Natural killer cell treated with Interleukin-12 subunit alpha and Interleukin-12 subunit beta and Interleukin-15 and Interleukin-18, amount 100 ng/mL, for 72 hours (primary cell): ENCODE results near the gene FAM83F. TPM values are rescaled to one million over a fixed set of nuclear protein-coding genes. Genes with fewer than 3 reads are reported as not detected.

Experiments
- ATAC-seq, 2 donors: fragments of 150-1000 bp; cut with Tn5 transposase in 1 of 2; sonication (Bioruptor Pico), chemical (Tn5 transposase) in 1 of 2; 2 replicates each; pipeline ENCODE4 v1.10.0; 2021
- DNase-seq: peaks from one replicate; pipeline ENCODE4 v3.0.0; 2022; ENCODE audit warnings: low spot score
- H3K27ac Mint-ChIP-seq, 2 donors: 1 replicate in 1 of 2; 2 replicates in 1 of 2; pipeline ENCODE4 v1.8.0; 2022; ENCODE audit warnings: mixed read lengths in 2 of 2, mild to moderate bottlenecking in 1 of 2, moderate library complexity in 1 of 2
- H3K27me3 Mint-ChIP-seq, 2 donors: 1 replicate in 1 of 2; 2 replicates in 1 of 2; pipeline ENCODE4 v1.8.0; 2022; ENCODE audit warnings: mixed read lengths in 2 of 2
- H3K36me3 Mint-ChIP-seq: one replicate; pipeline ENCODE4 v1.8.0; 2022; ENCODE audit warnings: mixed read lengths
- H3K4me1 Mint-ChIP-seq, 2 donors: 1 replicate in 1 of 2; 2 replicates in 1 of 2; pipeline ENCODE4 v1.8.0; 2022; ENCODE audit warnings: low read depth in 2 of 2, mixed read lengths in 2 of 2, mild to moderate bottlenecking in 1 of 2
- H3K4me3 Mint-ChIP-seq: one replicate; pipeline ENCODE4 v1.8.0; 2022; ENCODE audit warnings: mixed read lengths
- H3K9me3 Mint-ChIP-seq: 2 replicates; pipeline ENCODE4 v1.8.0; 2022; ENCODE audit warnings: mixed read lengths
- total RNA-seq, 2 donors: library from RNA; stranded (reverse); gene quantifications; one replicate each; pipeline ENCODE4 v1.2.3, GENCODE V29; 2022

Gene FAM83F
- total RNA-seq, 2 donors from 2014 or later, result 0.39 TPM; not detected in 1

GRCh38 chr22:39958009-39958711 is 36.6 kb upstream of the FAM83F start:
- Mint-ChIP-seq H3K9me3 (no peaks in the 10 kb centered on the region), H3K27me3 (no peaks in the 10 kb centered on the region), H3K36me3 (peaks cover 16% of the 10 kb centered on the region), H3K27ac (peak overlapping the region; percentile 30 to 76), H3K4me1 (peaks cover 67 to 74% of the 10 kb centered on the region in 2 donors), H3K4me3 (no peak overlapping the region)
- ATAC-seq (no peak), DNase-seq (no peak)

- Mint-ChIP-seq H3K4me1 (peaks cover 64 to 72% of the 10 kb centered on the region in 2 donors), H3K4me3 (peak overlapping the region; percentile 10), H3K27ac (peak overlapping the region; percentile 30 to 76), H3K9me3 (no peaks in the 10 kb centered on the region), H3K36me3 (peaks cover 16% of the 10 kb centered on the region), H3K27me3 (no peaks in the 10 kb centered on the region)
- DNase-seq, result no peak
- ATAC-seq, result no peak
These were observed 35.7 kb upstream of the FAM83F start for GRCh38 chr22:39958949-39959639.

- peaks cover 16% of the 10 kb centered on the region for H3K36me3 Mint-ChIP-seq
- H3K4me1 Mint-ChIP-seq, result peaks cover 64 to 72% of the 10 kb centered on the region in 2 donors
- no peaks in the 10 kb centered on the region for H3K9me3 Mint-ChIP-seq
- no peak for DNase-seq
- no peak for ATAC-seq
- peak within 1 kb of the TSS; percentile 71 for H3K4me3 Mint-ChIP-seq
- H3K27me3 Mint-ChIP-seq, result no peaks in the 10 kb centered on the region
- peak within 1 kb of the TSS; percentile 76 to 85 for H3K27ac Mint-ChIP-seq
These were observed 34.9 kb upstream of the FAM83F start, which contains the start of gene TMA7B for GRCh38 chr22:39959640-39960447. Gene TMA7B, plus strand, starts transcription at chr22:39960397. Its CDS starts 3,978 bp downstream, at chr22:39964375.

GRCh38 chr22:39960791-39961746 is 33.7 kb upstream of the FAM83F start:
- Mint-ChIP-seq H3K4me1 (peaks cover 61 to 66% of the 10 kb centered on the region in 2 donors), H3K4me3 (peak overlapping the region; percentile 71), H3K36me3 (peaks cover 21% of the 10 kb centered on the region), H3K9me3 (no peaks in the 10 kb centered on the region), H3K27me3 (no peaks in the 10 kb centered on the region), H3K27ac (peak overlapping the region; percentile 76 to 85)
- DNase-seq (peak; percentile 94), ATAC-seq (peak; percentile 99 to 100)

GRCh38 chr22:39962071-39962470 is 32.7 kb upstream of the FAM83F start:
- Mint-ChIP-seq H3K4me1 (peaks cover 57 to 61% of the 10 kb centered on the region in 2 donors), H3K27ac (peak overlapping the region; percentile 76 to 85), H3K9me3 (no peaks in the 10 kb centered on the region), H3K27me3 (no peaks in the 10 kb centered on the region), H3K36me3 (peaks cover 24% of the 10 kb centered on the region), H3K4me3 (peak overlapping the region; percentile 71)
- DNase-seq (no peak), ATAC-seq (no peak)

GRCh38 chr22:39965748-39966147 is 29.0 kb upstream of the FAM83F start:
- Mint-ChIP-seq H3K4me1 (peaks cover 23 to 25% of the 10 kb centered on the region in 2 donors), H3K27me3 (no peaks in the 10 kb centered on the region), H3K36me3 (peaks cover 21% of the 10 kb centered on the region), H3K27ac (peak overlapping the region in 1 of 2 donors; percentile 30), H3K4me3 (no peak overlapping the region), H3K9me3 (no peaks in the 10 kb centered on the region)
- DNase-seq, result no peak
- ATAC-seq, result no peak

GRCh38 chr22:39966470-39966869 is 28.3 kb upstream of the FAM83F start:
- no peak for ATAC-seq
- H3K36me3 Mint-ChIP-seq, result peaks cover 21% of the 10 kb centered on the region
- H3K9me3 Mint-ChIP-seq, result no peaks in the 10 kb centered on the region
- no peak for DNase-seq
- H3K27ac Mint-ChIP-seq, result no peak overlapping the region
- no peak overlapping the region for H3K4me3 Mint-ChIP-seq
- no peaks in the 10 kb centered on the region for H3K27me3 Mint-ChIP-seq
- peaks cover 18 to 19% of the 10 kb centered on the region in 2 donors for H3K4me1 Mint-ChIP-seq

- no peaks in the 10 kb centered on the region for H3K9me3 Mint-ChIP-seq
- H3K36me3 Mint-ChIP-seq, result peaks cover 21% of the 10 kb centered on the region
- no peaks in the 10 kb centered on the region for H3K27me3 Mint-ChIP-seq
- ATAC-seq (no peak), DNase-seq (no peak)
- H3K27ac Mint-ChIP-seq, result no peak overlapping the region
- no peak overlapping the region for H3K4me3 Mint-ChIP-seq
- peaks cover 12 to 16% of the 10 kb centered on the region in 2 donors for H3K4me1 Mint-ChIP-seq
These were observed 27.5 kb upstream of the FAM83F start for GRCh38 chr22:39967103-39967829.

GRCh38 chr22:39967996-39968972 is 26.5 kb upstream of the FAM83F start:
- ATAC-seq (no peak), DNase-seq (no peak)
- Mint-ChIP-seq H3K27me3 (no peaks in the 10 kb centered on the region), H3K4me1 (peaks cover 7 to 14% of the 10 kb centered on the region in 2 donors), H3K9me3 (no peaks in the 10 kb centered on the region), H3K27ac (no peak overlapping the region), H3K4me3 (no peak overlapping the region), H3K36me3 (peaks cover 21% of the 10 kb centered on the region)

- peaks cover 0 to 14% of the 10 kb centered on the region in 2 donors for H3K4me1 Mint-ChIP-seq
- H3K4me3 Mint-ChIP-seq, result no peak overlapping the region
- peaks cover 19% of the 10 kb centered on the region for H3K36me3 Mint-ChIP-seq
- DNase-seq, result no peak
- H3K9me3 Mint-ChIP-seq, result no peaks in the 10 kb centered on the region
- no peaks in the 10 kb centered on the region for H3K27me3 Mint-ChIP-seq
- ATAC-seq, result no peak
- no peak overlapping the region for H3K27ac Mint-ChIP-seq
These were observed 24.0 kb upstream of the FAM83F start for GRCh38 chr22:39970742-39971141.

- Mint-ChIP-seq H3K27me3 (no peaks in the 10 kb centered on the region), H3K9me3 (no peaks in the 10 kb centered on the region), H3K4me1 (peaks cover 0 to 17% of the 10 kb centered on the region in 2 donors), H3K27ac (no peak overlapping the region), H3K36me3 (peaks cover 13% of the 10 kb centered on the region), H3K4me3 (no peak overlapping the region)
- DNase-seq (no peak), ATAC-seq (no peak)
These were observed 22.1 kb upstream of the FAM83F start for GRCh38 chr22:39972641-39973040.
